OCI-LY7 (cell line): ENCODE measurements around the gene CCDC83. TPM values are rescaled to one million over a fixed set of nuclear protein-coding genes. Genes with fewer than 3 reads are reported as not detected.

Experiments
- BruUV-seq: library from RNA; stranded (reverse); fragments of 400-500 nt; replicated peaks from 2 replicates; lab custom pipeline; 2021; lab: Mats Ljungman, UMichigan
- CTCF ChIA-PET: fragments of 300-600 bp; sonication (Branson Sonifier 250); formaldehyde crosslinking; loops from one replicate; lab custom pipeline; 2022; ENCODE audit warnings: antibody characterized with exemption; ENCODE audit not compliant: unreplicated experiment; lab: Charles Lee
- POLR2A ChIA-PET: fragments of 300-600 bp; sonication (Branson Sonifier 250); formaldehyde crosslinking; loops from one replicate; lab custom pipeline; 2022; ENCODE audit warnings: antibody characterized with exemption; lab: Charles Lee
- DNase-seq: peaks from one replicate; pipeline ENCODE4 v3.0.0-alpha.2; 2015; ENCODE audit warnings: low spot score
- H2AFZ ChIP-seq: fragments of 200-600 bp; sonication (generic), shearing (Covaris generic); 2 replicates; pipeline ENCODE4 v1.6.1; 2014; ENCODE audit warnings: mild to moderate bottlenecking, antibody characterized with exemption, low read length, moderate library complexity
- H3K27ac ChIP-seq: fragments of 200-600 bp; sonication (generic); 2 replicates; pipeline ENCODE4 v1.5.1; 2014; ENCODE audit warnings: mixed run types, low read depth, mild to moderate bottlenecking, moderate library complexity, low read length, inconsistent platforms; ENCODE audit not compliant: poor library complexity, severe bottlenecking
- H3K36me3 ChIP-seq: fragments of 200-600 bp; sonication (generic); 2 replicates; pipeline ENCODE4 v1.6.1; 2014; ENCODE audit warnings: mild to moderate bottlenecking, antibody characterized with exemption, low read length, moderate library complexity, mixed read lengths; ENCODE audit not compliant: insufficient read depth
- H3K4me1 ChIP-seq: fragments of 200-600 bp; sonication (generic); 2 replicates; pipeline ENCODE4 v1.5.1; 2014; ENCODE audit warnings: mild to moderate bottlenecking, low read length; ENCODE audit not compliant: insufficient read depth, poor library complexity, severe bottlenecking
- H3K4me2 ChIP-seq: fragments of 200-600 bp; sonication (generic); 2 replicates; pipeline ENCODE4 v1.6.1; 2014; ENCODE audit warnings: mild to moderate bottlenecking, low read length
- H3K4me3 ChIP-seq: fragments of 200-600 bp; sonication (generic); 2 replicates; pipeline ENCODE4 v1.5.1; 2014; ENCODE audit warnings: mild to moderate bottlenecking, low read depth, low read length; ENCODE audit not compliant: poor library complexity, severe bottlenecking
- H3K79me2 ChIP-seq: fragments of 200-600 bp; sonication (generic); 2 replicates; pipeline ENCODE4 v1.6.1; 2016; ENCODE audit warnings: low read depth, mild to moderate bottlenecking, low read length, moderate library complexity, mixed read lengths; ENCODE audit not compliant: insufficient read depth
- H3K9me2 ChIP-seq: fragments of 200-600 bp; sonication (generic); 2 replicates; pipeline ENCODE4 v1.6.1; 2016; ENCODE audit warnings: mild to moderate bottlenecking, low read length, mixed read lengths; ENCODE audit not compliant: insufficient read depth
- H3K9me3 ChIP-seq: fragments of 200-600 bp; sonication (generic); 2 replicates; pipeline ENCODE4 v1.6.1; 2014; ENCODE audit warnings: mild to moderate bottlenecking, mixed run types, low read length, mixed read lengths
- H4K20me1 ChIP-seq: fragments of 200-600 bp; sonication (generic); 2 replicates; pipeline ENCODE4 v1.6.1; 2014; ENCODE audit warnings: mild to moderate bottlenecking, antibody characterized with exemption, low read length, moderate library complexity, mixed read lengths; ENCODE audit not compliant: insufficient read depth
- EZH2phosphoT487 ChIP-seq: fragments of 200-600 bp; sonication (generic); IDR thresholded peaks from 2 replicates; pipeline ENCODE4 v1.6.1; 2018; ENCODE audit warnings: low read depth, borderline replicate concordance, mild to moderate bottlenecking, mixed run types, antibody characterized with exemption, low read length, moderate library complexity, mixed read lengths
- intact Hi-C: fragments of 100-400 bp; cut with micrococcal nuclease; formaldehyde crosslinking; loops from one replicate; pipeline ENCODE4 v1.10.0; 2022; ENCODE audit not compliant: unreplicated experiment
- total RNA-seq, 2 experiments: library from RNA; depleted of rRNA in 1 of 2; stranded (reverse); fragments of >200 nt in 1 of 2; shearing (Covaris generic) in 1 of 2; gene quantifications; 2 replicates each; pipeline ENCODE4 v1.2.3, GENCODE V29; 2014 to 2022
- TF ChIP-seq, protein P1 (sequence below): fragments of 200-600 bp; sonication (generic); conservative IDR thresholded peaks from 2 replicates; pipeline ENCODE4 v1.5.1; 2014; ENCODE audit warnings: mild to moderate bottlenecking, antibody characterized with exemption, low read length, moderate library complexity, mixed read lengths

The CCDC83 gene
- total RNA-seq, 2 experiments from 2014 or later: not detected

DNA sequence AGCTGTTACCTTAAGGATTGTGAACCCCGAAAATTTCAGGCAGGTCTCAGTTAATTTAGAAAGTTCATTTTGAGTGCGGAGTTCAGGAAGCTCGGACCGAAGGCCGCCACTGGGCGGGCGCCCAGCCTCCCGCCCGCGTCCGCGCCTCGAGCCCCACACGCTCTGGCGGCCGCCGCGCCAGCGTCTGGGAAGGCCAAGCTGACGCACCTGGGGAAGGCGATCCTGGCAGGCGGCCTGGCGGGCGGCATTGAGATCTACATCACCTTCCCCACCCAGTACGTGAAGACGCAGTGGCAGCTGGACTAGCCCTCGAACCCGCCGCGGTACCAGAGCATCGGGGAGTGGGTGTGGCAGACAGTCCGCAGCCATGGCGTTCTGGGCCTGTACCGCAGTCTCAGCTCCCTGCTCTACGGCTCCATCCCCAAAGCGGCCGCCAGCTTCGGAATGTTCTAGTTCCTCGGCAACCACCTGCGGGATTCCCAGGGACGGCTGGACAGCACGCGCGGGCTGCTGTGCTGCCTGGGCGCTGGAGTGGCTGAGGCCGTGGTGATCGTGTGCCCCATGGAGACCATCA lies 79.5 kb downstream of the CCDC83 start:
- H3K79me2 ChIP-seq: no peaks in the 10 kb centered on the region
- intact Hi-C loops: no loop called here
- ChIA-PET POLR2A (no interaction called here), CTCF (no interaction called here)
- H3K4me2 ChIP-seq: no peak overlapping the region
- no peak for TF ChIP-seq EZH2phosphoT487
- TF ChIP-seq, protein P1, sequence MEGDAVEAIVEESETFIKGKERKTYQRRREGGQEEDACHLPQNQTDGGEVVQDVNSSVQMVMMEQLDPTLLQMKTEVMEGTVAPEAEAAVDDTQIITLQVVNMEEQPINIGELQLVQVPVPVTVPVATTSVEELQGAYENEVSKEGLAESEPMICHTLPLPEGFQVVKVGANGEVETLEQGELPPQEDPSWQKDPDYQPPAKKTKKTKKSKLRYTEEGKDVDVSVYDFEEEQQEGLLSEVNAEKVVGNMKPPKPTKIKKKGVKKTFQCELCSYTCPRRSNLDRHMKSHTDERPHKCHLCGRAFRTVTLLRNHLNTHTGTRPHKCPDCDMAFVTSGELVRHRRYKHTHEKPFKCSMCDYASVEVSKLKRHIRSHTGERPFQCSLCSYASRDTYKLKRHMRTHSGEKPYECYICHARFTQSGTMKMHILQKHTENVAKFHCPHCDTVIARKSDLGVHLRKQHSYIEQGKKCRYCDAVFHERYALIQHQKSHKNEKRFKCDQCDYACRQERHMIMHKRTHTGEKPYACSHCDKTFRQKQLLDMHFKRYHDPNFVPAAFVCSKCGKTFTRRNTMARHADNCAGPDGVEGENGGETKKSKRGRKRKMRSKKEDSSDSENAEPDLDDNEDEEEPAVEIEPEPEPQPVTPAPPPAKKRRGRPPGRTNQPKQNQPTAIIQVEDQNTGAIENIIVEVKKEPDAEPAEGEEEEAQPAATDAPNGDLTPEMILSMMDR: no peak
- no peaks in the 10 kb centered on the region for H3K9me2 ChIP-seq
- no peaks in the 10 kb centered on the region for H4K20me1 ChIP-seq
- no TSS peak for BruUV-seq
- H3K4me3 ChIP-seq: no peak overlapping the region
- DNase-seq: no peak
- no peak overlapping the region for H2AFZ ChIP-seq
- H3K4me1 ChIP-seq: no peaks in the 10 kb centered on the region
- H3K27ac ChIP-seq: no peak overlapping the region
- H3K9me3 ChIP-seq: no peaks in the 10 kb centered on the region
- H3K36me3 ChIP-seq: no peaks in the 10 kb centered on the region

DNA sequence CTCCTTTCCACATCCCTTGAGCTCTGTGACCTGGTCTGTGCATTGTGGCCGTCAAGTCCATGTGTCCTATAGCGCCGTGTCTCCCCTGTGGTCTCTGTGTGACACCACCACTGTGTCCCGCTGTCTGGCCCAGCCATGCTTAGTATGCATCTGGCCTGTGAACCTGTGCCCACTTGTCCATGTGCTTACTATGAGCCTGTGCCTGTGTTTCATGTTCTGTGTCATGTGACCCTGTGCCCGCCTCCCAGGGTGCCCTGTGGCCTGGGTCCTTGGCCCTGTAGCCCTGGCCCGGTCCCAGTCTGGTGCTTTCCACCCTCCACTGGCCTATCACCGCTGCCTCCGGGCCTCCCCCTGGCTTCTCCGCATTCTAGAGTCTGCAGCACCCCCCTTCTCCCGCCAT lies 80.6 kb downstream of the CCDC83 start:
- H3K9me3 ChIP-seq: no peaks in the 10 kb centered on the region
- no peaks in the 10 kb centered on the region for H3K36me3 ChIP-seq
- H4K20me1 ChIP-seq: no peaks in the 10 kb centered on the region
- no peaks in the 10 kb centered on the region for H3K79me2 ChIP-seq
- POLR2A ChIA-PET: no interaction called here
- intact Hi-C loops: no loop called here
- H2AFZ ChIP-seq: no peak overlapping the region
- no peaks in the 10 kb centered on the region for H3K9me2 ChIP-seq
- no peak overlapping the region for H3K4me2 ChIP-seq
- no peaks in the 10 kb centered on the region for H3K4me1 ChIP-seq
- no peak overlapping the region for H3K4me3 ChIP-seq
- DNase-seq: no peak
- BruUV-seq: no TSS peak
- H3K27ac ChIP-seq: no peak overlapping the region
- no peak for TF ChIP-seq EZH2phosphoT487
- TF ChIP-seq, protein P1: no peak
- CTCF ChIA-PET: no interaction called here

DNA sequence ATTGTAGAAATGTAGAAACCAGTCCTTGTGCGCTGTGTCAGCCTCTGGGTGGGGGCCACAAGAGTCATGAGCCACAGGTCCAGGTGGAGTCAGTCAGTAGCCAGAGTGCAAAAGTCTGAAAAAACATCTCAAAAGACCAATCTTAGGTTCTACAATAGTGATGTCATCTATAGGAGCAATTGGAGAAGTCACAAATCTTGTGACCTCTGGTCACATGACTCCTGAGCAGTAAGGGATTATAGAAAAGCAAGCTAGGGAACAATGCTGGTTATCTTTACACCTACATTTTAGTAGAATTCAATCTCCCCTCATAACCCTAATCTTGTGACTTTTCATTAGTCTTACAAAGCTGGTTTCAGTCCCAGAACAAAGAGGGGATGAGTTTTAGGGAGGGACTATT lies 82.7 kb downstream of the CCDC83 start:
- Histone ChIP-seq H3K9me3 (no peaks in the 10 kb centered on the region), H2AFZ (no peak overlapping the region), H3K36me3 (no peaks in the 10 kb centered on the region), H3K79me2 (no peaks in the 10 kb centered on the region), H3K4me3 (no peak overlapping the region), H4K20me1 (no peaks in the 10 kb centered on the region), H3K4me2 (no peak overlapping the region), H3K27ac (no peak overlapping the region), H3K9me2 (no peaks in the 10 kb centered on the region), H3K4me1 (no peaks in the 10 kb centered on the region)
- no peak for DNase-seq
- TF ChIP-seq EZH2phosphoT487: no peak
- TF ChIP-seq, protein P1: no peak
- no TSS peak for BruUV-seq
- POLR2A ChIA-PET: no interaction called here
- CTCF ChIA-PET: no interaction called here
- intact Hi-C loops: no loop called here
